WTC11 (cell line): Measurements from ENCODE around the gene D2HGDH. TPM values are rescaled to one million over a fixed set of nuclear protein-coding genes. Genes with fewer than 3 reads are reported as not detected.
A peak's percentile ranks its signal among the peaks of the same experiment; 100 is the strongest.

Source experiments
- ATAC-seq: fragments of 200-7000 bp; cut with Tn5 transposase; 2 replicates; pipeline ENCODE4 v1.10.0; 2021; ENCODE audit warnings: mild to moderate bottlenecking, moderate library complexity
- CTCF ChIA-PET: fragments of 300-600 bp; sonication (Branson Sonifier 250); formaldehyde crosslinking; loops from one replicate; lab custom pipeline; 2021; ENCODE audit warnings: antibody characterized with exemption; lab: Charles Lee
- POLR2A ChIA-PET: fragments of 350-600 bp; sonication (Branson Sonifier 250); formaldehyde crosslinking; loops from one replicate; lab custom pipeline; 2021; ENCODE audit warnings: antibody characterized with exemption; lab: Charles Lee
- DNase-seq: peaks from one replicate; pipeline ENCODE4 v3.0.0; 2021; ENCODE audit warnings: low spot score
- H3K27ac Mint-ChIP-seq: 2 replicates; pipeline ENCODE4 v1.8.0; 2021; ENCODE audit warnings: mixed read lengths
- H3K27me3 Mint-ChIP-seq: 2 replicates; pipeline ENCODE4 v1.8.0; 2021; ENCODE audit warnings: low read depth, mild to moderate bottlenecking, moderate library complexity, mixed read lengths
- H3K36me3 Mint-ChIP-seq: 2 replicates; pipeline ENCODE4 v1.8.0; 2021; ENCODE audit warnings: mixed read lengths
- H3K4me1 Mint-ChIP-seq: 2 replicates; pipeline ENCODE4 v1.8.0; 2022; ENCODE audit warnings: mixed read lengths
- H3K4me3 Mint-ChIP-seq: 2 replicates; pipeline ENCODE4 v1.8.0; 2021; ENCODE audit warnings: mild to moderate bottlenecking, moderate library complexity, mixed read lengths
- H3K9me3 Mint-ChIP-seq: 2 replicates; pipeline ENCODE4 v1.8.0; 2021; ENCODE audit warnings: mixed read lengths
- ATF1 ChIP-seq: sonication (generic); formaldehyde crosslinking; IDR thresholded peaks from 2 replicates; pipeline ENCODE4 v1.8.1; 2023; ENCODE audit warnings: mild to moderate bottlenecking, moderate library complexity, missing genetic modification reagents
- CDX4 ChIP-seq: fragments of 250-450 bp; sonication (Bioruptor Pico); IDR thresholded peaks from 2 replicates; pipeline ENCODE4 v1.9.0; 2021; ENCODE audit warnings: moderate library complexity, mild to moderate bottlenecking, inconsistent platforms, borderline replicate concordance
- ELF4 ChIP-seq: sonication (generic); formaldehyde crosslinking; IDR thresholded peaks from 2 replicates; pipeline ENCODE4 v1.8.1; 2022; ENCODE audit warnings: low read depth, mild to moderate bottlenecking, moderate library complexity, missing genetic modification reagents
- EMX1 ChIP-seq: fragments of 250-450 bp; sonication (Bioruptor Pico); IDR thresholded peaks from 2 replicates; pipeline ENCODE4 v1.8.0; 2021; ENCODE audit warnings: mild to moderate bottlenecking
- FOXP1 ChIP-seq: sonication (generic); formaldehyde crosslinking; IDR thresholded peaks from 2 replicates; pipeline ENCODE4 v1.8.0; 2022; ENCODE audit warnings: missing genetic modification reagents, mild to moderate bottlenecking, moderate library complexity, borderline replicate concordance
- FOXP4 ChIP-seq: sonication (generic); formaldehyde crosslinking; IDR thresholded peaks from 2 replicates; pipeline ENCODE4 v1.8.0; 2022; ENCODE audit warnings: mild to moderate bottlenecking, missing genetic modification reagents
- GRHL2 ChIP-seq: fragments of 250-450 bp; sonication (Bioruptor Pico); IDR thresholded peaks from 2 replicates; pipeline ENCODE4 v1.8.0; 2022; ENCODE audit warnings: mild to moderate bottlenecking, moderate library complexity; ENCODE audit not compliant: insufficient replicate concordance, severe bottlenecking
- HMGA2 ChIP-seq: fragments of 250-450 bp; sonication (Bioruptor Pico); IDR thresholded peaks from 2 replicates; pipeline ENCODE4 v1.4.0; 2021; ENCODE audit warnings: mild to moderate bottlenecking, moderate library complexity
- MAX ChIP-seq: sonication (generic); formaldehyde crosslinking; IDR thresholded peaks from 2 replicates; pipeline ENCODE4 v1.8.0; 2022; ENCODE audit warnings: mild to moderate bottlenecking, missing genetic modification reagents
- NFE2L1 ChIP-seq: sonication (generic); formaldehyde crosslinking; IDR thresholded peaks from 2 replicates; pipeline ENCODE4 v1.8.1; 2023; ENCODE audit warnings: missing genetic modification reagents
- SMAD3 ChIP-seq: sonication (generic); formaldehyde crosslinking; IDR thresholded peaks from 2 replicates; pipeline ENCODE4 v1.8.0; 2022; ENCODE audit warnings: missing genetic modification reagents, mild to moderate bottlenecking, borderline replicate concordance
- TCF7 ChIP-seq: sonication (generic); formaldehyde crosslinking; IDR thresholded peaks from 2 replicates; pipeline ENCODE4 v1.8.0; 2022; ENCODE audit warnings: mild to moderate bottlenecking, low read depth, missing genetic modification reagents, moderate library complexity
- TEAD4 ChIP-seq: sonication (generic); formaldehyde crosslinking; IDR thresholded peaks from 2 replicates; pipeline ENCODE4 v1.8.0; 2022; ENCODE audit warnings: mild to moderate bottlenecking, missing genetic modification reagents
- ZNF532 ChIP-seq: fragments of 250-450 bp; sonication (Bioruptor Pico); IDR thresholded peaks from 2 replicates; pipeline ENCODE4 v1.9.0; 2021; ENCODE audit warnings: mild to moderate bottlenecking, borderline replicate concordance
- total RNA-seq: library from RNA; stranded (reverse); gene quantifications from 3 replicates; pipeline ENCODE4 v1.2.3, GENCODE V29; 2021
- TF ChIP-seq, protein P1 (sequence below): sonication (generic); formaldehyde crosslinking; IDR thresholded peaks from 2 replicates; pipeline ENCODE4 v1.8.1; 2023; ENCODE audit warnings: mild to moderate bottlenecking, missing genetic modification reagents
- TF ChIP-seq, protein P2 (sequence below): sonication (generic); formaldehyde crosslinking; IDR thresholded peaks from 2 replicates; pipeline ENCODE4 v1.8.0; 2022; ENCODE audit warnings: mild to moderate bottlenecking, missing genetic modification reagents
- TF ChIP-seq, protein P3 (sequence below): sonication (generic); formaldehyde crosslinking; IDR thresholded peaks from 2 replicates; pipeline ENCODE4 v1.8.0; 2023; ENCODE audit warnings: mild to moderate bottlenecking, missing genetic modification reagents

The D2HGDH gene
- total RNA-seq, 1 experiment from 2014 or later, result 22.7 TPM

- TF ChIP-seq SMAD3 (CRISPR knock-in tag) (no peak), GRHL2 (CRISPR knock-in tag) (no peak), TEAD4 (CRISPR knock-in tag) (no peak), MAX (CRISPR knock-in tag) (no peak), ATF1 (CRISPR knock-in tag) (no peak), NFE2L1 (CRISPR knock-in tag) (no peak), FOXP1 (no peak)
- TF ChIP-seq, all 79 proteins: peak for 0
These were observed 38.8 kb upstream of the D2HGDH start (continued) for GRCh38 chr2:241695651-241696050.

GRCh38 chr2:241701149-241701398, 33.4 kb upstream of the D2HGDH start:
- ChIA-PET CTCF (interaction anchor here (0.6 to 4.1 kb wide), 7 partner anchors 14 to 181 kb away, joined by 3 to 30 read pairs (median 6); partner anchors contain the start of gene DTYMK), POLR2A (interaction anchor here (0.7 to 3.0 kb wide), 5 partner anchors 14 to 925 kb away, joined by 3 to 28 read pairs (median 4); partner anchors contain the start of genes D2HGDH, DTYMK and HDLBP)
- Mint-ChIP-seq H3K27ac (peak overlapping the region; percentile 95), H3K4me1 (peaks cover 12% of the 10 kb centered on the region), H3K27me3 (no peaks in the 10 kb centered on the region), H3K9me3 (0 out of 2 replicates have a peak, but pooled peaks cover 6% of the 10 kb centered on the region), H3K4me3 (peak overlapping the region; percentile 75), H3K36me3 (peaks cover 12% of the 10 kb centered on the region)
- DNase-seq, result no peak
- TF ChIP-seq, protein P1, sequence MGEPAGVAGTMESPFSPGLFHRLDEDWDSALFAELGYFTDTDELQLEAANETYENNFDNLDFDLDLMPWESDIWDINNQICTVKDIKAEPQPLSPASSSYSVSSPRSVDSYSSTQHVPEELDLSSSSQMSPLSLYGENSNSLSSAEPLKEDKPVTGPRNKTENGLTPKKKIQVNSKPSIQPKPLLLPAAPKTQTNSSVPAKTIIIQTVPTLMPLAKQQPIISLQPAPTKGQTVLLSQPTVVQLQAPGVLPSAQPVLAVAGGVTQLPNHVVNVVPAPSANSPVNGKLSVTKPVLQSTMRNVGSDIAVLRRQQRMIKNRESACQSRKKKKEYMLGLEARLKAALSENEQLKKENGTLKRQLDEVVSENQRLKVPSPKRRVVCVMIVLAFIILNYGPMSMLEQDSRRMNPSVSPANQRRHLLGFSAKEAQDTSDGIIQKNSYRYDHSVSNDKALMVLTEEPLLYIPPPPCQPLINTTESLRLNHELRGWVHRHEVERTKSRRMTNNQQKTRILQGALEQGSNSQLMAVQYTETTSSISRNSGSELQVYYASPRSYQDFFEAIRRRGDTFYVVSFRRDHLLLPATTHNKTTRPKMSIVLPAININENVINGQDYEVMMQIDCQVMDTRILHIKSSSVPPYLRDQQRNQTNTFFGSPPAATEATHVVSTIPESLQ (CRISPR knock-in tag), result no peak
- TF ChIP-seq TCF7 (CRISPR knock-in tag), result no peak
- TF ChIP-seq, protein P2, sequence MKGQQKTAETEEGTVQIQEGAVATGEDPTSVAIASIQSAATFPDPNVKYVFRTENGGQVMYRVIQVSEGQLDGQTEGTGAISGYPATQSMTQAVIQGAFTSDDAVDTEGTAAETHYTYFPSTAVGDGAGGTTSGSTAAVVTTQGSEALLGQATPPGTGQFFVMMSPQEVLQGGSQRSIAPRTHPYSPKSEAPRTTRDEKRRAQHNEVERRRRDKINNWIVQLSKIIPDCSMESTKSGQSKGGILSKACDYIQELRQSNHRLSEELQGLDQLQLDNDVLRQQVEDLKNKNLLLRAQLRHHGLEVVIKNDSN (CRISPR knock-in tag), result peak; percentile 28; the same call in 1 of the 2 replicates
- TF ChIP-seq, protein P3, sequence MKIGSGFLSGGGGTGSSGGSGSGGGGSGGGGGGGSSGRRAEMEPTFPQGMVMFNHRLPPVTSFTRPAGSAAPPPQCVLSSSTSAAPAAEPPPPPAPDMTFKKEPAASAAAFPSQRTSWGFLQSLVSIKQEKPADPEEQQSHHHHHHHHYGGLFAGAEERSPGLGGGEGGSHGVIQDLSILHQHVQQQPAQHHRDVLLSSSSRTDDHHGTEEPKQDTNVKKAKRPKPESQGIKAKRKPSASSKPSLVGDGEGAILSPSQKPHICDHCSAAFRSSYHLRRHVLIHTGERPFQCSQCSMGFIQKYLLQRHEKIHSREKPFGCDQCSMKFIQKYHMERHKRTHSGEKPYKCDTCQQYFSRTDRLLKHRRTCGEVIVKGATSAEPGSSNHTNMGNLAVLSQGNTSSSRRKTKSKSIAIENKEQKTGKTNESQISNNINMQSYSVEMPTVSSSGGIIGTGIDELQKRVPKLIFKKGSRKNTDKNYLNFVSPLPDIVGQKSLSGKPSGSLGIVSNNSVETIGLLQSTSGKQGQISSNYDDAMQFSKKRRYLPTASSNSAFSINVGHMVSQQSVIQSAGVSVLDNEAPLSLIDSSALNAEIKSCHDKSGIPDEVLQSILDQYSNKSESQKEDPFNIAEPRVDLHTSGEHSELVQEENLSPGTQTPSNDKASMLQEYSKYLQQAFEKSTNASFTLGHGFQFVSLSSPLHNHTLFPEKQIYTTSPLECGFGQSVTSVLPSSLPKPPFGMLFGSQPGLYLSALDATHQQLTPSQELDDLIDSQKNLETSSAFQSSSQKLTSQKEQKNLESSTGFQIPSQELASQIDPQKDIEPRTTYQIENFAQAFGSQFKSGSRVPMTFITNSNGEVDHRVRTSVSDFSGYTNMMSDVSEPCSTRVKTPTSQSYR (CRISPR knock-in tag), result peak; percentile 84; the same call in 1 of the 2 replicates
- no peak for TF ChIP-seq ATF1 (CRISPR knock-in tag)
- TF ChIP-seq ELF4, result no peak
- ATAC-seq, result no peak

GRCh38 chr2:241701399-241702154, 32.9 kb upstream of the D2HGDH start, which contains the start of gene ING5:
TSS of gene ING5 (plus strand) at chr2:241702039. CDS start at chr2:241702066, 27 bp downstream.
- ATAC-seq, result peak; percentile 72
- peak within 1 kb of the TSS; percentile 95 for H3K27ac Mint-ChIP-seq
- no peaks in the 10 kb centered on the region for H3K27me3 Mint-ChIP-seq
- CTCF ChIA-PET, result interaction anchor here (0.6 to 4.1 kb wide), 18 partner anchors 9 to 1676 kb away, joined by 3 to 30 read pairs (median 5); partner anchors contain the start of genes D2HGDH and DTYMK
- peaks cover 17% of the 10 kb centered on the region for H3K36me3 Mint-ChIP-seq
- POLR2A ChIA-PET, result interaction anchor here (1.0 to 3.0 kb wide), 3 partner anchors 14 to 386 kb away, joined by 3 to 28 read pairs (median 4); partner anchors contain the start of genes D2HGDH, DTYMK and HDLBP
- DNase-seq, result peak; percentile 96
- peaks cover 12% of the 10 kb centered on the region for H3K4me1 Mint-ChIP-seq
- peak within 1 kb of the TSS; percentile 83 for H3K4me3 Mint-ChIP-seq
- 0 out of 2 replicates have a peak, but pooled peaks cover 7% of the 10 kb centered on the region for H3K9me3 Mint-ChIP-seq
- TF ChIP-seq ZNF532 (CRISPR knock-in tag), result peak; percentile 51; the same call in 1 of the 2 replicates
- no peak; the same call in 1 of the 2 replicates for TF ChIP-seq FOXP4 (CRISPR knock-in tag)
- no peak for TF ChIP-seq EMX1 (CRISPR knock-in tag)
- TF ChIP-seq HMGA2, result no peak
- no peak for TF ChIP-seq CDX4 (CRISPR knock-in tag)
